ENCODE data around the gene ANKS1A.

- TF ChIP-seq POLR2A (IDR thresholded peaks at IDR 0.05): no peak
- TF ChIP-seq CTCF (IDR thresholded peaks at IDR 0.05): no peak
- no peak for TF ChIP-seq POLR2AphosphoS5 (IDR thresholded peaks at IDR 0.05)
Observed at GRCh38 chr6:34867484-34867883, 21.6 kb upstream of the ANKS1A start.
